Prostate gland (tissue), 2 donors: ENCODE results near the gene SEC61A1.

Experiments used
- CTCF ChIP-seq, 4 experiments: fragments of 200-600 bp in 2 of 4; fragments of 450-650 bp in 2 of 4; sonication (generic) in 2 of 4; IDR thresholded peaks; 1 replicate in 3 of 4; 2 replicates in 1 of 4; pipeline ENCODE4 v1.5.1; 2016 to 2019; ENCODE audit warnings: antibody characterized with exemption in 4 of 4, mild to moderate bottlenecking in 2 of 4, moderate library complexity in 2 of 4
- POLR2AphosphoS5 ChIP-seq: sonication (generic); formaldehyde crosslinking; IDR thresholded peaks from one replicate; pipeline ENCODE4 v1.6.1; 2017; ENCODE audit warnings: antibody characterized with exemption

GRCh38 chr3:128078875-128079274 is 26.6 kb downstream of the SEC61A1 start:
- no peak for TF ChIP-seq CTCF (IDR thresholded peaks at IDR 0.05)
- TF ChIP-seq POLR2AphosphoS5: no peak
